ENCODE results near the gene TFAP2A.

TFAP2A gene

GRCh38 chr6:10419749-10420545 lies 5.1 kb upstream of the TFAP2A start:
- TF ChIP-seq CTCF (IDR thresholded peaks at IDR 0.05): no peak

- TF ChIP-seq CTCF (IDR thresholded peaks at IDR 0.05): no peak
Measured at GRCh38 chr6:10418862-10419748, 4.2 kb upstream of the TFAP2A start.

- no peak for TF ChIP-seq CTCF (IDR thresholded peaks at IDR 0.05)
Measured at GRCh38 chr6:10418361-10418861, 3.5 kb upstream of the TFAP2A start.

- TF ChIP-seq CTCF (IDR thresholded peaks at IDR 0.05): no peak
Measured at GRCh38 chr6:10417681-10418104, 2.8 kb upstream of the TFAP2A start.

GRCh38 chr6:10416863-10417641 lies 2.2 kb upstream of the TFAP2A start:
- no peak for TF ChIP-seq CTCF (IDR thresholded peaks at IDR 0.05)

GRCh38 chr6:10416516-10416862 lies 1.6 kb upstream of the TFAP2A start:
- no peak for TF ChIP-seq CTCF (IDR thresholded peaks at IDR 0.05)
